GM12878 (cell line): ENCODE data around the gene TCF4.

Experiments used
- ATF3 ChIP-seq: IDR thresholded peaks from 2 replicates; pipeline ENCODE4 v1.6.1; 2011; ENCODE audit warnings: low read depth, mild to moderate bottlenecking, low read length, moderate library complexity, borderline replicate concordance; ENCODE audit errors: extremely low read depth
- ATF7 ChIP-seq: fragments of 450-650 bp; IDR thresholded peaks from 2 replicates; pipeline ENCODE4 v1.6.1; 2016; ENCODE audit warnings: low read depth, mild to moderate bottlenecking
- CREB1 ChIP-seq: IDR thresholded peaks from 2 replicates; pipeline ENCODE4 v1.6.1; 2012; ENCODE audit warnings: low read depth, mild to moderate bottlenecking, inconsistent platforms
- CTCF ChIP-seq, 3 experiments: IDR thresholded peaks in 2 of 3; conservative IDR thresholded peaks in 1 of 3; 2 replicates each; pipeline ENCODE4 v1.5.1; 2011; ENCODE audit warnings: low read depth in 3 of 3, low read length in 3 of 3, mild to moderate bottlenecking in 3 of 3, control low read depth in 2 of 3, moderate library complexity in 2 of 3, inconsistent platforms in 1 of 3, mixed read lengths in 1 of 3; ENCODE audit not compliant: control insufficient read depth in 2 of 3, insufficient read depth in 1 of 3; ENCODE audit errors: extremely low read depth in 1 of 3
- EED ChIP-seq: sonication (generic); IDR thresholded peaks from 2 replicates; pipeline ENCODE4 v1.6.1; 2016; ENCODE audit warnings: antibody characterized with exemption, low read depth
- MYC ChIP-seq: IDR thresholded peaks from 2 replicates; pipeline ENCODE4 v1.6.1; 2011; ENCODE audit warnings: mild to moderate bottlenecking, low read length, moderate library complexity, inconsistent platforms; ENCODE audit not compliant: insufficient read depth, insufficient replicate concordance, insufficient read length, severe bottlenecking
- PBX3 ChIP-seq: IDR thresholded peaks from 2 replicates; pipeline ENCODE4 v1.6.1; 2011; ENCODE audit warnings: mild to moderate bottlenecking, low read depth, low read length, moderate library complexity; ENCODE audit not compliant: insufficient replicate concordance
- POLR2A ChIP-seq: IDR thresholded peaks from 2 replicates; pipeline ENCODE4 v1.6.1; 2011; ENCODE audit warnings: low read depth, mild to moderate bottlenecking, low read length
- RAD51 ChIP-seq: fragments of 450-650 bp; IDR thresholded peaks from 2 replicates; pipeline ENCODE4 v1.6.1; 2016; ENCODE audit warnings: moderate library complexity, mild to moderate bottlenecking, inconsistent platforms
- RB1 ChIP-seq: fragments of 450-650 bp; formaldehyde crosslinking; IDR thresholded peaks from 2 replicates; pipeline ENCODE4 v1.6.1; 2017; ENCODE audit warnings: mild to moderate bottlenecking, borderline replicate concordance
- RCOR1 ChIP-seq: conservative IDR thresholded peaks from 2 replicates; pipeline ENCODE4 v1.6.1; 2012; ENCODE audit warnings: low read depth, low read length, improper control_type of control experiment
- SP1 ChIP-seq: IDR thresholded peaks from one replicate; pipeline ENCODE4 v1.6.1; 2011; ENCODE audit warnings: low read depth, low read length

GRCh38 chr18:55584201-55584600 lies 3.8 kb downstream of the TCF4 start:
- no peak for TF ChIP-seq CREB1
- no peak for TF ChIP-seq CTCF (IDR thresholded peaks at IDR 0.05 in 2 of 3, conservative IDR thresholded peaks at IDR 0.05 in 1 of 3; ENCODE audit: control insufficient read depth in 2 of 3, extremely low read depth in 1 of 3, insufficient read depth in 1 of 3, low read depth in 3 of 3, low read length in 3 of 3)
- no peak for TF ChIP-seq PBX3
- TF ChIP-seq POLR2A = no peak
- TF ChIP-seq RCOR1 = no peak
- TF ChIP-seq SP1 = no peak
- TF ChIP-seq RB1 = no peak
- no peak for TF ChIP-seq MYC
- TF ChIP-seq EED = no peak
- TF ChIP-seq RAD51 = no peak
- TF ChIP-seq ATF3 = no peak
- no peak for TF ChIP-seq ATF7
